ENCODE results near the gene COX14. TPM values are rescaled to one million over a fixed set of nuclear protein-coding genes. Genes with fewer than 3 reads are reported as not detected.

The COX14 gene
- total RNA-seq, 1 donor from 2014 or later = 73.1 TPM

- no peak overlapping the region for H3K4me3 ChIP-seq (ENCODE audit: low read depth, low read length)
- no peak for TF ChIP-seq CTCF (conservative IDR thresholded peaks at IDR 0.05; ENCODE audit: low read depth, low read length)
- DNase-seq (ENCODE audit: low read depth) = no peak
Observed at GRCh38 chr12:50102646-50103309, 9.3 kb upstream of the COX14 start.

GRCh38 chr12:50103351-50103750 is 8.7 kb upstream of the COX14 start:
- no peak for DNase-seq (ENCODE audit: low read depth)
- no peak for TF ChIP-seq CTCF (conservative IDR thresholded peaks at IDR 0.05; ENCODE audit: low read depth, low read length)
- H3K4me3 ChIP-seq (ENCODE audit: low read depth, low read length) = no peak overlapping the region

- no peak for TF ChIP-seq CTCF (conservative IDR thresholded peaks at IDR 0.05; ENCODE audit: low read depth, low read length)
- DNase-seq (ENCODE audit: low read depth) = no peak
- peak within 1 kb of the TSS; percentile 52 for H3K4me3 ChIP-seq (ENCODE audit: low read depth, low read length)
Observed at GRCh38 chr12:50103767-50104321, 8.2 kb upstream of the COX14 start, which contains the start of gene GPD1. GPD1 (plus strand) TSS chr12:50104008; CDS start chr12:50104051, 43 bp downstream.

GRCh38 chr12:50104417-50105366 is 7.3 kb upstream of the COX14 start:
- H3K4me3 ChIP-seq (ENCODE audit: low read depth, low read length) = peak overlapping the region; percentile 52
- TF ChIP-seq CTCF (conservative IDR thresholded peaks at IDR 0.05; ENCODE audit: low read depth, low read length) = no peak
- no peak for DNase-seq (ENCODE audit: low read depth)

- DNase-seq (ENCODE audit: low read depth) = no peak
- no peak for TF ChIP-seq CTCF (conservative IDR thresholded peaks at IDR 0.05; ENCODE audit: low read depth, low read length)
- H3K4me3 ChIP-seq (ENCODE audit: low read depth, low read length) = no peak overlapping the region
Observed at GRCh38 chr12:50105913-50106450, 6.1 kb upstream of the COX14 start.

GRCh38 chr12:50106907-50107306 is 5.1 kb upstream of the COX14 start:
- TF ChIP-seq CTCF (conservative IDR thresholded peaks at IDR 0.05; ENCODE audit: low read depth, low read length) = no peak
- H3K4me3 ChIP-seq (ENCODE audit: low read depth, low read length) = no peak overlapping the region
- no peak for DNase-seq (ENCODE audit: low read depth)

Measured in epithelial cell of proximal tubule (primary cell).